BLaER1 (cell line): ENCODE measurements around the gene KSR2.

Experiments
- H3K27ac ChIP-seq: shearing (Covaris generic); formaldehyde crosslinking; 2 replicates; pipeline ENCODE4 v1.8.1; 2022
- H3K27me3 ChIP-seq: shearing (Covaris generic); formaldehyde crosslinking; 2 replicates; pipeline ENCODE4 v1.8.1; 2022
- H3K36me3 ChIP-seq: shearing (Covaris generic); formaldehyde crosslinking; 2 replicates; pipeline ENCODE4 v1.8.1; 2022
- H3K4me1 ChIP-seq: shearing (Covaris generic); formaldehyde crosslinking; 2 replicates; pipeline ENCODE4 v1.8.1; 2022
- H3K4me2 ChIP-seq: shearing (Covaris generic); formaldehyde crosslinking; 2 replicates; pipeline ENCODE4 v1.8.1; 2022
- H3K4me3 ChIP-seq: shearing (Covaris generic); formaldehyde crosslinking; 2 replicates; pipeline ENCODE4 v1.8.1; 2022
- H3K9ac ChIP-seq: shearing (Covaris generic); formaldehyde crosslinking; 2 replicates; pipeline ENCODE4 v1.8.1; 2022
- H3K9me3 ChIP-seq: shearing (Covaris generic); formaldehyde crosslinking; 2 replicates; pipeline ENCODE4 v1.8.1; 2022
- H4K20me1 ChIP-seq: shearing (Covaris generic); formaldehyde crosslinking; 2 replicates; pipeline ENCODE4 v1.8.1; 2022
- Cebpa-rat ChIP-seq: shearing (Covaris generic); IDR thresholded peaks from 2 replicates; pipeline ENCODE4 v1.8.1; 2022

The KSR2 gene

DNA sequence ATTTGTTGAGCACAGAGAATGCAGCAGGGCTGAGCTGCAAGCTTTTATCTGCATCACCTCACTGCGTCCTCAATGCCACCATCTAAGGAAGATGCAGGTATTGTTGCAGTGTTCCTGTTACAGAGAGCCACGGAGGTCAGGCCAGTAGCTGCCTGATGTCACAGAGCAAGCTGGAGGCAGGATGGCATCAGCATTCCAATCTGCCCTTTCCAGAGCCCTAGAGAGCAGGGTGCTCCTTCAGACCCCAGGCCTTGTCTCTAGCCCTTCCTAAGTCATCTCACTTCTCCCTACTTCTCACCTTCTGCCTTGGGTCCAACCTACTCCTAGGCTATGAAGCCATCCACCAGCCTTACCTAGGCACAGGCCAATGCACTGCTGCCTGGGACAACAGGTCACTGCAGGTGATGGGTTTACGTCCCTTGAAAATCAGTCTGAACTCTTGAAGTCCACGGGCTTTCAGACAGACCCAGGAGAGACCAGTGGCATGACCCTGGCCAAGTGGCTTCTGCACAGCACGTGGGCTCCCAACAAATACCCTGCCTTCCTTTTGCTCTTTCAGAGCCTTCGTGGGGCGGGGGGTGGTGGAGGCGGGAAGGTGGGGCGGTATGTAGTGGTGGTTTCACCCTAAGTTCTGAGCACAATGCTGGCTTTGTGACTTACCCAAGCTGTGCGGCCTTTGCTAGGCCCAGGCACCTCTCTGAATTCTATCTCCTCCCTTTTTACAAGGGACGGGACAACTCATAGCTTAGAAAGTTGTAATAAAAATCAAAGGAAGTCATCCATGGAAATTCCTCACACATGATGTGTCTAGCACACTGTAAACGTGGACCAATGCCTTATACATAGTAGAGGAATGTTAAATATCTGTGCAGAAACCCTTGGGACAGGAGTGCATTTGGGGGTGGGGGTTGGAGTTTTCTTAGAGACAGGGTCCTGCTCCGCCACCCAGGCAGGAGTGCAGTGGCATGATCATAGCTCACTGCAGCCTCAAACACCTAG lies 136.0 kb downstream of the KSR2 start:
- no peak for TF ChIP-seq Cebpa-rat
- peaks cover 25% of the 10 kb centered on the region for H3K9me3 ChIP-seq
- no peaks in the 10 kb centered on the region for H4K20me1 ChIP-seq
- no peaks in the 10 kb centered on the region for H3K36me3 ChIP-seq
- no peak overlapping the region for H3K9ac ChIP-seq
- H3K27me3 ChIP-seq: no peaks in the 10 kb centered on the region
- H3K4me2 ChIP-seq: no peak overlapping the region
- no peak overlapping the region for H3K4me3 ChIP-seq
- H3K27ac ChIP-seq: no peak overlapping the region
- peaks cover 21% of the 10 kb centered on the region for H3K4me1 ChIP-seq

- no peak overlapping the region for H3K4me3 ChIP-seq
- no peak for TF ChIP-seq Cebpa-rat
- no peaks in the 10 kb centered on the region for H3K36me3 ChIP-seq
- no peak overlapping the region for H3K4me2 ChIP-seq
- H4K20me1 ChIP-seq: no peaks in the 10 kb centered on the region
- peaks cover 8% of the 10 kb centered on the region for H3K4me1 ChIP-seq
- peaks cover 26% of the 10 kb centered on the region for H3K9me3 ChIP-seq
- H3K27me3 ChIP-seq: no peaks in the 10 kb centered on the region
- H3K9ac ChIP-seq: no peak overlapping the region
- no peak overlapping the region for H3K27ac ChIP-seq
These were observed 138.3 kb downstream of the KSR2 start for GRCh38 chr12:117830471-117830870.

- Histone ChIP-seq H3K9ac (no peak overlapping the region), H4K20me1 (no peaks in the 10 kb centered on the region), H3K4me1 (no peaks in the 10 kb centered on the region), H3K27me3 (no peaks in the 10 kb centered on the region), H3K4me3 (no peak overlapping the region), H3K27ac (no peak overlapping the region), H3K9me3 (peaks cover 26% of the 10 kb centered on the region), H3K36me3 (no peaks in the 10 kb centered on the region), H3K4me2 (no peak overlapping the region)
- TF ChIP-seq Cebpa-rat: no peak
These were observed 139.7 kb downstream of the KSR2 start for GRCh38 chr12:117829108-117829507.

DNA sequence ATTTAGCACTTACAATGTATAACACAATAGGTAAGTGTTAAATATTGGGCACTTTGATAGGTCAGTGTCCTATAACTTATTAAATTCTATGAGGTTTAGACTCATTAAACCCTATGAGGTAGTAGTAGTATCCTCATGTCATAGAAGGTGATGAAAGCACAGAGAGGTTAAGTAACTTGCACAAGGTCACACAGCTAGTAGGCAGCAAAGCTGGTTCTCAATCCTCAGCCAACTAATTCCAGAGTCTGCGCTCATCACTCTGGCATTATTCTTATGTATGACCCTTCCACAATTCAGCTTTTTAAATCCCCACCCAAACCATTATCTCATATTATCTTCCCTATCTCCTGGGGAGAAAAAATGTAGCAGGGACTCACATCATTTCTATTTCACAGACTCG lies 141.1 kb downstream of the KSR2 start:
- Histone ChIP-seq H3K36me3 (no peaks in the 10 kb centered on the region), H4K20me1 (no peaks in the 10 kb centered on the region), H3K9me3 (peaks cover 26% of the 10 kb centered on the region), H3K27ac (no peak overlapping the region), H3K4me2 (no peak overlapping the region), H3K4me1 (no peaks in the 10 kb centered on the region), H3K27me3 (no peaks in the 10 kb centered on the region), H3K4me3 (no peak overlapping the region), H3K9ac (no peak overlapping the region)
- TF ChIP-seq Cebpa-rat: no peak

DNA sequence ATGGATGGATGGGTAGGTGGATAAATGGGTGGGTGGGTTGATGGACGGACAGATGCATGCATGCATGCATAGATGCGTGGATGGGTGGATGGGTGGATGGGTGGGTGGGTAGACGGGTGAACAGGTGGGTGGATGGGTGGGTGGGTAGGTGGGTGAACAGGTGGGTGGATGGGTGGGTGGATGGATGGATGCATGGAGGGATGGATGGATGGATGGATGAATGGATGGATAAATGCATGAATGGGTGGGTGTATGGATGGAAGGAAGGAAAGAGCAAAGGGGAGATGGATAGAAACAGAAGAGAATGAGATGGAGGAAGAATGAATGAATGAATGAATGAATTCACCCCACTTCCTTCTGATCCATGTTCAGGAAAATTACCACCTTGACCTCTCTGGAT lies 143.0 kb downstream of the KSR2 start:
- Histone ChIP-seq H3K9ac (no peak overlapping the region), H4K20me1 (no peaks in the 10 kb centered on the region), H3K4me2 (no peak overlapping the region), H3K4me1 (no peaks in the 10 kb centered on the region), H3K27me3 (no peaks in the 10 kb centered on the region), H3K4me3 (no peak overlapping the region), H3K9me3 (peaks cover 26% of the 10 kb centered on the region), H3K27ac (no peak overlapping the region), H3K36me3 (no peaks in the 10 kb centered on the region)
- TF ChIP-seq Cebpa-rat: no peak

GRCh38 chr12:117821480-117822175 lies 147.2 kb downstream of the KSR2 start:
- Histone ChIP-seq H3K27me3 (no peaks in the 10 kb centered on the region), H3K4me3 (no peak overlapping the region), H3K4me1 (peaks cover 10% of the 10 kb centered on the region), H4K20me1 (no peaks in the 10 kb centered on the region), H3K4me2 (no peak overlapping the region), H3K9me3 (no peaks in the 10 kb centered on the region), H3K9ac (no peak overlapping the region), H3K36me3 (no peaks in the 10 kb centered on the region), H3K27ac (no peak overlapping the region)
- no peak for TF ChIP-seq Cebpa-rat

DNA sequence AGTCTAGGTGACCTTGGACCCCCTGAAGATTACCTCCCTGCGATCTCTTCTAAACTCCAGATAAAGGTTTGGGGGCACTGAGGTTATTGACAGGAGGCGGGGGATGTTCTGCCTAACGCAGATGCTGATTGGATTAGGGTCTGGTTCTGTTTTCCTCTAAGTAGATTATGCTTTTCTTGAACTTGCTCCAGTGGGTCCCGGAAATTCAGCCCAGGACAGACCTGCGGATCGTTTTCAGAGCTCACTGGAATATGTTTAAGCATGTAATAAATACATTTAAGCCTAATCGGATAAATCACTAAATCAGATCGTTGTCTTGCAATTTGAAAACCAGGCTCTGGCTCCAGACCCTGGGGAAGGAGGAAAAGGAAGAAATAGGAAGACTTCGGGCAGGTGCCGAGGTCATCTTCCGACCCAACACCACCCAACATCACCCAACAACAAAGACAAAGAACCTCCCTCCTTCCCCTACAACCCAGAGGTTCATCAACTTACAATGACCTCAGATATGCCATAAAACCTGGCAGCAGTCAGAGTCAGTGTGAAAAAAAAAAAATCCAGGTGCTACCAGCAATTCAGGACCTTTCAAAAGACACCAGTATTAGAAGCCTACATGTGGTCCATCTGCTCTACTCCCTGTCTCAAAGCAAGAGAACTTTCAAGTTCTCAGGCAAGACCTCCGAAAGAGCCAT lies 148.4 kb downstream of the KSR2 start:
- H3K9ac ChIP-seq: no peak overlapping the region
- H3K27me3 ChIP-seq: no peaks in the 10 kb centered on the region
- H3K36me3 ChIP-seq: no peaks in the 10 kb centered on the region
- no peaks in the 10 kb centered on the region for H4K20me1 ChIP-seq
- TF ChIP-seq Cebpa-rat: no peak
- no peak overlapping the region for H3K27ac ChIP-seq
- H3K4me2 ChIP-seq: no peak overlapping the region
- H3K4me3 ChIP-seq: no peak overlapping the region
- H3K9me3 ChIP-seq: no peaks in the 10 kb centered on the region
- H3K4me1 ChIP-seq: peaks cover 10% of the 10 kb centered on the region

- Histone ChIP-seq H3K27ac (no peak overlapping the region), H3K9ac (no peak overlapping the region), H4K20me1 (no peaks in the 10 kb centered on the region), H3K36me3 (no peaks in the 10 kb centered on the region), H3K9me3 (no peaks in the 10 kb centered on the region), H3K4me3 (no peak overlapping the region), H3K4me2 (no peak overlapping the region), H3K4me1 (peaks cover 10% of the 10 kb centered on the region), H3K27me3 (no peaks in the 10 kb centered on the region)
- TF ChIP-seq Cebpa-rat: no peak
These were observed 149.6 kb downstream of the KSR2 start for GRCh38 chr12:117819160-117819559.

GRCh38 chr12:117818400-117818799 lies 150.4 kb downstream of the KSR2 start:
- Histone ChIP-seq H3K4me2 (peak overlapping the region; percentile 18), H3K4me3 (no peak overlapping the region), H3K9ac (no peak overlapping the region), H3K27ac (no peak overlapping the region), H3K9me3 (no peaks in the 10 kb centered on the region), H3K27me3 (no peaks in the 10 kb centered on the region), H4K20me1 (no peaks in the 10 kb centered on the region), H3K36me3 (no peaks in the 10 kb centered on the region), H3K4me1 (peaks cover 10% of the 10 kb centered on the region)
- no peak for TF ChIP-seq Cebpa-rat

DNA sequence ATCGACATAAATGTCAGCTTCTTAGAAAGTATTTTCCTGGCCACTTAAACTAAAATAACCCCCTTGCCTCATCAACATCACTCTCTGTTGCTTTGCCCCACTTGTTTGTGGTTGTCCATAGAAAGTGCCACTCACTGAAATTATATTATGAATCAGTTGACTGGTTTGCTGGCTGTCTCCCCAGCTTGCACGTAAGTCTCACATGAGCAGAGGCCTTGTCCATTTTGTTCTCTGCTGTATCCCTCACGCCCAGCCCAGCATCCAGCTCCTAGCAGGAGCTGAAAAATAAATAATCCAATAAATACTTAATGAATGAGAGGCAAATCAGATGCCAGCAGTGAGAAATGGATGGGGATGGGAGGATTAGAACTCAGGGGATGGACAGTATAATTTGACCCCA lies 159.3 kb downstream of the KSR2 start:
- no peak for TF ChIP-seq Cebpa-rat
- H3K27me3 ChIP-seq: no peaks in the 10 kb centered on the region

More for the DNA sequence above, 159.3 kb downstream of the KSR2 start:
- Histone ChIP-seq H3K4me1 (no peaks in the 10 kb centered on the region), H3K9me3 (no peaks in the 10 kb centered on the region), H3K36me3 (no peaks in the 10 kb centered on the region), H3K4me2 (no peak overlapping the region), H4K20me1 (no peaks in the 10 kb centered on the region), H3K9ac (no peak overlapping the region), H3K27ac (no peak overlapping the region), H3K4me3 (no peak overlapping the region)
